ENCODE results near the gene CD2AP. TPM values are rescaled to one million over a fixed set of nuclear protein-coding genes. Genes with fewer than 3 reads are reported as not detected.

The CD2AP gene
- total RNA-seq, 1 experiment from 2014 or later, result 20.6 TPM

- Histone ChIP-seq H3K27ac (ENCODE audit: low read depth, low read length, poor library complexity, severe bottlenecking) (no peak overlapping the region), H3K9me3 (ENCODE audit: low read depth, low read length, poor library complexity, severe bottlenecking) (peaks cover 11% of the 10 kb centered on the region), H3K4me1 (ENCODE audit: insufficient read depth, low read length, poor library complexity, severe bottlenecking) (no peaks in the 10 kb centered on the region), H3K27me3 (replicated peaks; ENCODE audit: insufficient read depth, low read depth, low read length, poor library complexity) (no peaks in the 10 kb centered on the region), H3K36me3 (ENCODE audit: insufficient read depth, low read length, poor library complexity, severe bottlenecking) (peaks cover 3% of the 10 kb centered on the region), H3K4me3 (ENCODE audit: low read depth, low read length, poor library complexity, severe bottlenecking) (no peak overlapping the region)
- BruUV-seq (replicated peaks), result no TSS peak
- intact Hi-C loops (cut with micrococcal nuclease; ENCODE audit: unreplicated experiment), result no loop called here
- ChIA-PET POLR2A (ENCODE audit: low non-redundant PET) (no interaction called here), CTCF (no interaction called here)
- no peak for TF ChIP-seq CTCF (conservative IDR thresholded peaks at IDR 0.05; ENCODE audit: low read depth, low read length)
- no peak for TF ChIP-seq EZH2 (IDR thresholded peaks at IDR 0.05; ENCODE audit: borderline replicate concordance, low read depth, low read length, poor library complexity, severe bottlenecking)
- peak; percentile 10 for DNase-seq (ENCODE audit: low spot score)
Observed at GRCh38 chr6:47512872-47513271, 35.3 kb downstream of the CD2AP start.

GRCh38 chr6:47519279-47519678 lies 41.7 kb downstream of the CD2AP start:
- TF ChIP-seq EZH2 (IDR thresholded peaks at IDR 0.05; ENCODE audit: borderline replicate concordance, low read depth, low read length, poor library complexity, severe bottlenecking), result no peak
- no peak for TF ChIP-seq CTCF (conservative IDR thresholded peaks at IDR 0.05; ENCODE audit: low read depth, low read length)
- Histone ChIP-seq H3K27me3 (replicated peaks; ENCODE audit: insufficient read depth, low read depth, low read length, poor library complexity) (no peaks in the 10 kb centered on the region), H3K27ac (ENCODE audit: low read depth, low read length, poor library complexity, severe bottlenecking) (no peak overlapping the region), H3K36me3 (ENCODE audit: insufficient read depth, low read length, poor library complexity, severe bottlenecking) (no peaks in the 10 kb centered on the region), H3K4me1 (ENCODE audit: insufficient read depth, low read length, poor library complexity, severe bottlenecking) (no peaks in the 10 kb centered on the region), H3K9me3 (ENCODE audit: low read depth, low read length, poor library complexity, severe bottlenecking) (no peaks in the 10 kb centered on the region), H3K4me3 (ENCODE audit: low read depth, low read length, poor library complexity, severe bottlenecking) (no peak overlapping the region)
- DNase-seq (ENCODE audit: low spot score), result no peak
- POLR2A ChIA-PET (ENCODE audit: low non-redundant PET), result no interaction called here
- CTCF ChIA-PET, result no interaction called here
- no TSS peak for BruUV-seq (replicated peaks)
- intact Hi-C loops (cut with micrococcal nuclease; ENCODE audit: unreplicated experiment), result no loop called here

- no peak overlapping the region for H3K27ac ChIP-seq (ENCODE audit: low read depth, low read length, poor library complexity, severe bottlenecking)
- intact Hi-C loops (cut with micrococcal nuclease; ENCODE audit: unreplicated experiment), result no loop called here
- no peaks in the 10 kb centered on the region for H3K27me3 ChIP-seq (replicated peaks; ENCODE audit: insufficient read depth, low read depth, low read length, poor library complexity)
- H3K4me3 ChIP-seq (ENCODE audit: low read depth, low read length, poor library complexity, severe bottlenecking), result no peak overlapping the region
- TF ChIP-seq EZH2 (IDR thresholded peaks at IDR 0.05; ENCODE audit: borderline replicate concordance, low read depth, low read length, poor library complexity, severe bottlenecking), result no peak
- TF ChIP-seq CTCF (conservative IDR thresholded peaks at IDR 0.05; ENCODE audit: low read depth, low read length), result no peak
- POLR2A ChIA-PET (ENCODE audit: low non-redundant PET), result no interaction called here
- DNase-seq (ENCODE audit: low spot score), result no peak
- CTCF ChIA-PET, result no interaction called here
- no peaks in the 10 kb centered on the region for H3K4me1 ChIP-seq (ENCODE audit: insufficient read depth, low read length, poor library complexity, severe bottlenecking)
- BruUV-seq (replicated peaks), result no TSS peak
- H3K9me3 ChIP-seq (ENCODE audit: low read depth, low read length, poor library complexity, severe bottlenecking), result no peaks in the 10 kb centered on the region
- H3K36me3 ChIP-seq (ENCODE audit: insufficient read depth, low read length, poor library complexity, severe bottlenecking), result no peaks in the 10 kb centered on the region
Observed at GRCh38 chr6:47520282-47520681, 42.7 kb downstream of the CD2AP start.

Data from A673 (cell line).